Ishikawa (cell line): ENCODE measurements around the gene USP46.

Experiments
- CREB1 ChIP-seq: IDR thresholded peaks from 2 replicates; pipeline ENCODE4 v1.6.1; 2012; ENCODE audit warnings: low read depth
- EP300 ChIP-seq: IDR thresholded peaks from 2 replicates; pipeline ENCODE4 v1.6.1; 2012; ENCODE audit warnings: borderline replicate concordance
- NFIC ChIP-seq: IDR thresholded peaks from 2 replicates; pipeline ENCODE4 v1.6.1; 2012
- USF1 ChIP-seq: IDR thresholded peaks from 2 replicates; pipeline ENCODE4 v1.6.1; 2012
- YY1 ChIP-seq: IDR thresholded peaks from 2 replicates; pipeline ENCODE4 v1.6.1; 2012; ENCODE audit warnings: low read depth

- TF ChIP-seq YY1 (no peak), EP300 (no peak), CREB1 (no peak), NFIC (no peak), USF1 (no peak)
Measured at GRCh38 chr4:52665592-52665991, 6.5 kb upstream of the USP46 start.
